A549 (cell line): Measurements from ENCODE around the gene APBB2.

Source experiments
- CBX8 ChIP-seq: fragments of 200-600 bp; sonication (generic); IDR thresholded peaks from 2 replicates; pipeline ENCODE4 v1.6.1; 2016
- CTCF ChIP-seq: fragments of >200 bp; sonication (Bioruptor Twin); formaldehyde crosslinking; IDR thresholded peaks from 3 replicates; pipeline ENCODE4 v1.5.1; 2016
- FOSB ChIP-seq: fragments of 250-450 bp; sonication (Bioruptor Pico); IDR thresholded peaks from 2 replicates; pipeline ENCODE4 v1.5.0; 2020; ENCODE audit warnings: mild to moderate bottlenecking, moderate library complexity
- HDAC2 ChIP-seq: fragments of 200-600 bp; sonication (generic); IDR thresholded peaks from 2 replicates; pipeline ENCODE4 v1.6.1; 2016
- HES2 ChIP-seq: fragments of >200 bp; sonication (Bioruptor Twin); formaldehyde crosslinking; IDR thresholded peaks from 2 replicates; pipeline ENCODE4 v1.6.1; 2016
- JUN ChIP-seq, 2 experiments: fragments of >200 bp; sonication (Bioruptor Twin); formaldehyde crosslinking; IDR thresholded peaks; 2 replicates in 1 of 2; 3 replicates in 1 of 2; pipeline ENCODE4 v1.6.1; 2016 to 2017
- MAFK ChIP-seq: fragments of 450-650 bp; IDR thresholded peaks from 2 replicates; pipeline ENCODE4 v1.6.1; 2014; ENCODE audit not compliant: partially characterized antibody
- MYC ChIP-seq: IDR thresholded peaks from 2 replicates; pipeline ENCODE4 v1.6.1; 2012; ENCODE audit warnings: mild to moderate bottlenecking, inconsistent platforms, low read length, improper control_type of control experiment, borderline replicate concordance
- POLR2A ChIP-seq: IDR thresholded peaks from 2 replicates; pipeline ENCODE4 v1.6.1; 2012; ENCODE audit warnings: mild to moderate bottlenecking, low read length
- REST ChIP-seq: fragments of 200-600 bp; sonication (generic); IDR thresholded peaks from 2 replicates; pipeline ENCODE4 v1.6.1; 2016; ENCODE audit warnings: antibody characterized with exemption, mild to moderate bottlenecking, moderate library complexity
- ZSCAN20 ChIP-seq: fragments of 250-450 bp; sonication (Bioruptor Pico); IDR thresholded peaks from 2 replicates; pipeline ENCODE4 v1.8.0; 2022; ENCODE audit warnings: mild to moderate bottlenecking, moderate library complexity

- no peak for TF ChIP-seq ZSCAN20
- no peak for TF ChIP-seq CTCF
- no peak for TF ChIP-seq MYC
- no peak for TF ChIP-seq POLR2A
- no peak for TF ChIP-seq FOSB (CRISPR knock-in tag)
- TF ChIP-seq HDAC2, result no peak
- TF ChIP-seq CBX8, result no peak
- TF ChIP-seq MAFK, result no peak
- TF ChIP-seq REST, result no peak
- no peak for TF ChIP-seq HES2
- no peak for TF ChIP-seq JUN (IDR thresholded peaks at IDR 0.05)
These were observed 241.6 kb downstream of the APBB2 start for GRCh38 chr4:40972722-40973121.
